ENCODE results near the gene PGLYRP4.

PGLYRP4 gene

DNA sequence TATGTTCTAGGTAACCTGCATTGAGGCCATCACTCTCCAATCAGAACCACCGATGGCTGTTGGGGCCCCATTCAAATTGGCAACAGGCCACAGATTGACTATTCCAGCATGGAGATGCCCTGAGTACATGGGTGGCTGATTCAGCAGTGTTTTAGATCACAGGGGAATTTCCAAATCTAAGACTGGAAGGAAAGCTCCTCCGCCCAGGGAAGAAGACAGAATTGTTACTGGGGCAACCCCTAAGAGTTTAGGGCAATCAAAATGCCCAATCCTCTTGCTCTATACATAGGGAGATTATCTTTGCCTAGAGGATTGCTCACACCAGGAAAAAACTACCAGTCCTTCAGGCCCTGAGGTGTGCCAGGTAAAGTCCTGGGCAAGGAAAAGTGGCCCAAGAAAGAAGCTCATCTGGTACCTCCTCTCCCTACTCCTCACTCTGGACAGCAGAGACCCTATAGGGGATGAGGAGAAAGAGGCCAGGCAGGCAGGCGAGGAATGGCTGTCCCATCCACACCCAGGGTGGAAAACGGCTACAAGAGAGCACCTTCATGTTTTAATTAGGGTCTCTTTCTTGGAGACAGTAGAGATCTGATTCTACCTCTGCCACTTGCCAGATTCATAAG is 36.4 kb upstream of the PGLYRP4 start:
- Histone ChIP-seq H4K20me1 (ENCODE audit: control insufficient read depth, insufficient read depth, low read depth, low read length) (no peaks in the 10 kb centered on the region), H3K4me1 (ENCODE audit: control insufficient read depth, low read length) (no peaks in the 10 kb centered on the region), H3F3A (ENCODE audit: control insufficient read depth, insufficient read depth) (no peaks in the 10 kb centered on the region), H3K4me3 (ENCODE audit: low read length) (no peak overlapping the region), H3K9me2 (replicated peaks; ENCODE audit: control insufficient read depth, low read length) (no peaks in the 10 kb centered on the region), H3K4me2 (ENCODE audit: low read length) (no peak overlapping the region), H3K9me3 (ENCODE audit: control insufficient read depth, insufficient read depth, low read length) (no peaks in the 10 kb centered on the region), H3K79me2 (ENCODE audit: control insufficient read depth, low read length) (no peaks in the 10 kb centered on the region), H3K36me3 (ENCODE audit: control insufficient read depth, low read length) (no peaks in the 10 kb centered on the region), H3K27ac (ENCODE audit: low read depth, low read length) (no peak overlapping the region), H3K27me3 (ENCODE audit: control insufficient read depth, low read length) (peaks cover 15% of the 10 kb centered on the region)
- TF ChIP-seq, protein P1, sequence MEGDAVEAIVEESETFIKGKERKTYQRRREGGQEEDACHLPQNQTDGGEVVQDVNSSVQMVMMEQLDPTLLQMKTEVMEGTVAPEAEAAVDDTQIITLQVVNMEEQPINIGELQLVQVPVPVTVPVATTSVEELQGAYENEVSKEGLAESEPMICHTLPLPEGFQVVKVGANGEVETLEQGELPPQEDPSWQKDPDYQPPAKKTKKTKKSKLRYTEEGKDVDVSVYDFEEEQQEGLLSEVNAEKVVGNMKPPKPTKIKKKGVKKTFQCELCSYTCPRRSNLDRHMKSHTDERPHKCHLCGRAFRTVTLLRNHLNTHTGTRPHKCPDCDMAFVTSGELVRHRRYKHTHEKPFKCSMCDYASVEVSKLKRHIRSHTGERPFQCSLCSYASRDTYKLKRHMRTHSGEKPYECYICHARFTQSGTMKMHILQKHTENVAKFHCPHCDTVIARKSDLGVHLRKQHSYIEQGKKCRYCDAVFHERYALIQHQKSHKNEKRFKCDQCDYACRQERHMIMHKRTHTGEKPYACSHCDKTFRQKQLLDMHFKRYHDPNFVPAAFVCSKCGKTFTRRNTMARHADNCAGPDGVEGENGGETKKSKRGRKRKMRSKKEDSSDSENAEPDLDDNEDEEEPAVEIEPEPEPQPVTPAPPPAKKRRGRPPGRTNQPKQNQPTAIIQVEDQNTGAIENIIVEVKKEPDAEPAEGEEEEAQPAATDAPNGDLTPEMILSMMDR (IDR thresholded peaks at IDR 0.05; ENCODE audit: low read depth, low read length, poor library complexity, severe bottlenecking) = no peak
- no peak for TF ChIP-seq EZH2phosphoT487 (IDR thresholded peaks at IDR 0.05; ENCODE audit: borderline replicate concordance, low read length)

DNA sequence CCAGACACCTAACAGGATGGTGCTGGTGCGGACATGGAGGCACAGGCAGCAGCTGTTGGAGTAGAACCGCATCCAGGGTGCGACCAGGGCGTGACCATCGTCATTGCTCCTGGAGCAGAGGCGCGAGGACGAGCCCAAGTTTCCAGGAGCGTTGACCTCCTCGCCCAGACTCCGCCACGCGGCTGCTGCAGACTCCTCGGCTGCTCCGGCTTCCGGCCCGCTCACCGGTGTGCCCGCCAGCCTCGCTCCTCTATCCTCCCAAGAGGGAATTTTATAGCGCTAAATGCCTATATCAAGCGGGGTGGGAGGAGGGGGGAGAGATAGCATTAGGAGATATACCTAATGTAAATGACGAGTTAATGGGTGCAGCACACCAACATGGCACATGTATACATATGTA is 32.1 kb upstream of the PGLYRP4 start:
- Histone ChIP-seq H4K20me1 (ENCODE audit: control insufficient read depth, insufficient read depth, low read depth, low read length) (no peaks in the 10 kb centered on the region), H3K27ac (ENCODE audit: low read depth, low read length) (no peak overlapping the region), H3K79me2 (ENCODE audit: control insufficient read depth, low read length) (no peaks in the 10 kb centered on the region), H3K27me3 (ENCODE audit: control insufficient read depth, low read length) (peaks cover 10% of the 10 kb centered on the region; the same call in 1 of the 2 replicates), H3K4me3 (ENCODE audit: low read length) (no peak overlapping the region), H3K9me3 (ENCODE audit: control insufficient read depth, insufficient read depth, low read length) (no peaks in the 10 kb centered on the region), H3K9me2 (replicated peaks; ENCODE audit: control insufficient read depth, low read length) (no peaks in the 10 kb centered on the region), H3K4me2 (ENCODE audit: low read length) (no peak overlapping the region), H3F3A (ENCODE audit: control insufficient read depth, insufficient read depth) (no peaks in the 10 kb centered on the region), H3K4me1 (ENCODE audit: control insufficient read depth, low read length) (no peaks in the 10 kb centered on the region), H3K36me3 (ENCODE audit: control insufficient read depth, low read length) (no peaks in the 10 kb centered on the region)
- no peak for TF ChIP-seq EZH2phosphoT487 (IDR thresholded peaks at IDR 0.05; ENCODE audit: borderline replicate concordance, low read length)
- TF ChIP-seq, protein P1 (IDR thresholded peaks at IDR 0.05; ENCODE audit: low read depth, low read length, poor library complexity, severe bottlenecking) = no peak

DNA sequence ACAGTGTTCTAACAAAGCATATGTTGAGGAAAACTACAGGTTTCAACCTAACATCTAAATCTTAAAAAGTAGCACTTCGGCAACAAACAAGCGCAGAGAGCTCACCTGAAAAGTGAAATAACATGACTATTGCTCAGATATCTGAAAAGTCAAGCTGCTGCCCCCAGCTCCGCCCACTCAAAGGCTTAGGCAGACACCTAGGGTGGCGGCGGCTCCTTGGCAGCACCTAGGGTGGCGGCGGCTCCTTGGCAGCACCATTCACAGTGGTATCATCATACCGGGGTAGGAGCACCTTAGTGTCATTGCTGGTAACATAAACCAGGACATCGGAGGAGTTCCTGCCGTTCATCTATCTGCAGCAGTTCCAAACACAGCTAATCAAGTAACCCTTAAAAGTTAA is 30.9 kb upstream of the PGLYRP4 start:
- Histone ChIP-seq H3K4me2 (ENCODE audit: low read length) (no peak overlapping the region), H3K4me1 (ENCODE audit: control insufficient read depth, low read length) (no peaks in the 10 kb centered on the region), H4K20me1 (ENCODE audit: control insufficient read depth, insufficient read depth, low read depth, low read length) (no peaks in the 10 kb centered on the region), H3K9me3 (ENCODE audit: control insufficient read depth, insufficient read depth, low read length) (no peaks in the 10 kb centered on the region), H3K79me2 (ENCODE audit: control insufficient read depth, low read length) (no peaks in the 10 kb centered on the region), H3K27ac (ENCODE audit: low read depth, low read length) (no peak overlapping the region), H3K4me3 (ENCODE audit: low read length) (no peak overlapping the region), H3F3A (ENCODE audit: control insufficient read depth, insufficient read depth) (no peaks in the 10 kb centered on the region), H3K27me3 (ENCODE audit: control insufficient read depth, low read length) (peaks cover 7% of the 10 kb centered on the region; the same call in 1 of the 2 replicates), H3K36me3 (ENCODE audit: control insufficient read depth, low read length) (no peaks in the 10 kb centered on the region), H3K9me2 (replicated peaks; ENCODE audit: control insufficient read depth, low read length) (no peaks in the 10 kb centered on the region)
- TF ChIP-seq, protein P1 (IDR thresholded peaks at IDR 0.05; ENCODE audit: low read depth, low read length, poor library complexity, severe bottlenecking) = no peak
- no peak for TF ChIP-seq EZH2phosphoT487 (IDR thresholded peaks at IDR 0.05; ENCODE audit: borderline replicate concordance, low read length)

All from DOHH2 (cell line).